Caco-2 (cell line): ENCODE data around the gene CELA3A. TPM values are rescaled to one million over a fixed set of nuclear protein-coding genes. Genes with fewer than 3 reads are reported as not detected.

Experiments used
- Bru-seq: library from RNA; stranded (reverse); fragments of 400-500 nt; gene quantifications from one replicate; lab custom pipeline; 2021; lab: Mats Ljungman, UMichigan
- BruChase-seq, 2 experiments: library from RNA; stranded (reverse); fragments of 400-500 nt; gene quantifications; one replicate each; lab custom pipeline; 2021; lab: Mats Ljungman, UMichigan
- BruUV-seq: library from RNA; stranded (reverse); fragments of 400-500 nt; replicated peaks from 2 replicates; lab custom pipeline; 2021; lab: Mats Ljungman, UMichigan
- CTCF ChIA-PET: fragments of 300-600 bp; sonication (Branson Sonifier 250); formaldehyde crosslinking; loops from one replicate; lab custom pipeline; 2022; ENCODE audit warnings: antibody characterized with exemption; lab: Charles Lee
- POLR2A ChIA-PET: fragments of 300-600 bp; sonication (Branson Sonifier 250); formaldehyde crosslinking; loops from one replicate; lab custom pipeline; 2022; ENCODE audit warnings: antibody characterized with exemption; lab: Charles Lee
- DNase-seq, 2 experiments: peaks; one replicate each; pipeline versions ENCODE4 v3.0.0 to v3.0.0-alpha.2; 2020 to 2022
- H3K27me3 ChIP-seq: replicated peaks from 2 replicates; pipeline ENCODE4 v1.6.0; 2011; ENCODE audit warnings: low read length; ENCODE audit not compliant: control insufficient read depth, insufficient read depth
- H3K36me3 ChIP-seq: 2 replicates; pipeline ENCODE4 v1.5.1; 2011; ENCODE audit warnings: low read length; ENCODE audit not compliant: control insufficient read depth, insufficient read depth
- H3K4me1 ChIP-seq: fragments of 250-450 bp; sonication (Bioruptor Pico); 2 replicates; pipeline ENCODE4 v1.5.1; 2020; ENCODE audit warnings: mild to moderate bottlenecking
- H3K4me3 ChIP-seq: 2 replicates; pipeline ENCODE4 v1.5.1; 2011; ENCODE audit warnings: low read depth, mild to moderate bottlenecking, control low read depth, low read length
- H3K9me3 ChIP-seq: fragments of 250-450 bp; sonication (Bioruptor Pico); 2 replicates; pipeline ENCODE4 v1.5.1; 2020; ENCODE audit warnings: mild to moderate bottlenecking, moderate library complexity
- H3K27ac Mint-ChIP-seq: one replicate; pipeline ENCODE4 v1.8.0; 2022; ENCODE audit warnings: mixed read lengths; ENCODE audit not compliant: unreplicated experiment
- H3K27me3 Mint-ChIP-seq: one replicate; pipeline ENCODE4 v1.8.0; 2022; ENCODE audit warnings: mixed read lengths; ENCODE audit not compliant: insufficient read depth, unreplicated experiment
- H3K36me3 Mint-ChIP-seq: one replicate; pipeline ENCODE4 v1.8.0; 2022; ENCODE audit warnings: mild to moderate bottlenecking, mixed read lengths; ENCODE audit not compliant: insufficient read depth, unreplicated experiment
- H3K4me1 Mint-ChIP-seq: one replicate; pipeline ENCODE4 v1.8.0; 2022; ENCODE audit warnings: low read depth, mixed read lengths; ENCODE audit not compliant: unreplicated experiment
- H3K4me3 Mint-ChIP-seq: one replicate; pipeline ENCODE4 v1.8.0; 2022; ENCODE audit warnings: mild to moderate bottlenecking, moderate library complexity, mixed read lengths; ENCODE audit not compliant: unreplicated experiment
- H3K9me3 Mint-ChIP-seq: one replicate; pipeline ENCODE4 v1.8.0; 2022; ENCODE audit warnings: mixed read lengths; ENCODE audit not compliant: unreplicated experiment
- CTCF ChIP-seq, 2 experiments: fragments of 200-600 bp in 1 of 2; IDR thresholded peaks; 1 replicate in 1 of 2; 2 replicates in 1 of 2; pipeline versions ENCODE4 v1.5.1 to v1.8.0; 2011 to 2022; ENCODE audit warnings: antibody characterized with exemption in 1 of 2, control low read depth in 1 of 2, inconsistent platforms in 1 of 2, low read depth in 1 of 2, low read length in 1 of 2, mild to moderate bottlenecking in 1 of 2, moderate library complexity in 1 of 2; ENCODE audit not compliant: insufficient read depth in 1 of 2, severe bottlenecking in 1 of 2, unreplicated experiment in 1 of 2
- intact Hi-C: fragments of 100-400 bp; cut with micrococcal nuclease; formaldehyde crosslinking; loops from one replicate; pipeline ENCODE4 v1.10.0; 2022; ENCODE audit not compliant: unreplicated experiment
- long read RNA-seq: library from polyadenylated mRNA; stranded (forward); transcript quantifications from one replicate; pipeline ENCODE4 v2.0.0, GENCODE V29; 2022
- total RNA-seq: library from RNA; stranded (reverse); gene quantifications from 2 replicates; pipeline ENCODE4 v1.2.3, GENCODE V29; 2022

Gene CELA3A, protein sequence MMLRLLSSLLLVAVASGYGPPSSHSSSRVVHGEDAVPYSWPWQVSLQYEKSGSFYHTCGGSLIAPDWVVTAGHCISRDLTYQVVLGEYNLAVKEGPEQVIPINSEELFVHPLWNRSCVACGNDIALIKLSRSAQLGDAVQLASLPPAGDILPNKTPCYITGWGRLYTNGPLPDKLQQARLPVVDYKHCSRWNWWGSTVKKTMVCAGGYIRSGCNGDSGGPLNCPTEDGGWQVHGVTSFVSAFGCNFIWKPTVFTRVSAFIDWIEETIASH
- total RNA-seq (not detected in 2 replicates), Bru-seq, nascent RNA (not detected), BruChase-seq, experiment 1, labeled RNA remaining after a 2-hour chase (not detected), BruChase-seq, experiment 2, labeled RNA remaining after a 6-hour chase (not detected)
- long read RNA-seq, result 0 reads

GRCh38 chr1:22001409-22001808, at the start of gene CELA3A:
Gene CELA3A (plus strand): TSS chr1:22001657. CDS start chr1:22001675, 18 bp downstream.
- H3K27ac Mint-ChIP-seq, result no peak within 1 kb of the TSS
- TF ChIP-seq CTCF (IDR thresholded peaks at IDR 0.05; ENCODE audit: insufficient read depth in 1 of 2, low read depth in 1 of 2, low read length in 1 of 2, severe bottlenecking in 1 of 2, unreplicated experiment in 1 of 2), result no peak
- CTCF ChIA-PET, result no interaction called here

GRCh38 chr1:21952786-21953520, 48.5 kb upstream of the CELA3A start:
- Mint-ChIP-seq H3K4me1 (no peaks in the 10 kb centered on the region), H3K36me3 (no peaks in the 10 kb centered on the region), H3K27me3 (no peaks in the 10 kb centered on the region), H3K27ac (no peak overlapping the region), H3K9me3 (no peaks in the 10 kb centered on the region), H3K4me3 (no peak overlapping the region)
- DNase-seq, result no peak
- Histone ChIP-seq H3K36me3 (no peaks in the 10 kb centered on the region), H3K4me3 (no peak overlapping the region), H3K27me3 (no peaks in the 10 kb centered on the region), H3K4me1 (0 out of 2 replicates have a peak, but pooled peaks cover 4% of the 10 kb centered on the region), H3K9me3 (no peaks in the 10 kb centered on the region)
- CTCF ChIA-PET, result no interaction called here
- intact Hi-C loops, result no loop called here
- no peak for TF ChIP-seq CTCF (IDR thresholded peaks at IDR 0.05; ENCODE audit: insufficient read depth in 1 of 2, low read depth in 1 of 2, low read length in 1 of 2, severe bottlenecking in 1 of 2, unreplicated experiment in 1 of 2)
- no TSS peak for BruUV-seq
- POLR2A ChIA-PET, result no interaction called here

More at GRCh38 chr1:22001409-22001808, at the start of gene CELA3A:
- Mint-ChIP-seq H3K36me3 (no peaks in the 10 kb centered on the region), H3K4me3 (no peak within 1 kb of the TSS), H3K9me3 (no peaks in the 10 kb centered on the region), H3K27me3 (no peaks in the 10 kb centered on the region), H3K4me1 (peaks cover 7% of the 10 kb centered on the region)
- Histone ChIP-seq H3K27me3 (no peaks in the 10 kb centered on the region), H3K4me1 (no peaks in the 10 kb centered on the region), H3K9me3 (no peaks in the 10 kb centered on the region), H3K36me3 (no peaks in the 10 kb centered on the region), H3K4me3 (no peak within 1 kb of the TSS)
- POLR2A ChIA-PET, result no interaction called here
- no peak for DNase-seq
- no TSS peak for BruUV-seq
- intact Hi-C loops, result no loop called here

GRCh38 chr1:21955058-21955457, 46.4 kb upstream of the CELA3A start:
- no peak overlapping the region for H3K4me3 ChIP-seq
- ChIA-PET CTCF (no interaction called here), POLR2A (no interaction called here)
- H3K4me3 Mint-ChIP-seq, result no peak overlapping the region
- H3K4me1 ChIP-seq, result 0 out of 2 replicates have a peak, but pooled peaks cover 4% of the 10 kb centered on the region
- no peaks in the 10 kb centered on the region for H3K27me3 ChIP-seq
- no peaks in the 10 kb centered on the region for H3K36me3 Mint-ChIP-seq
- H3K27ac Mint-ChIP-seq, result no peak overlapping the region
- H3K9me3 ChIP-seq, result no peaks in the 10 kb centered on the region
- TF ChIP-seq CTCF (IDR thresholded peaks at IDR 0.05; ENCODE audit: insufficient read depth in 1 of 2, low read depth in 1 of 2, low read length in 1 of 2, severe bottlenecking in 1 of 2, unreplicated experiment in 1 of 2), result no peak
- H3K9me3 Mint-ChIP-seq, result no peaks in the 10 kb centered on the region
- BruUV-seq, result no TSS peak
- no peak for DNase-seq
- intact Hi-C loops, result no loop called here
- H3K36me3 ChIP-seq, result no peaks in the 10 kb centered on the region
- no peaks in the 10 kb centered on the region for H3K4me1 Mint-ChIP-seq
- no peaks in the 10 kb centered on the region for H3K27me3 Mint-ChIP-seq
